Karpas-422 (cell line): Measurements from ENCODE around the gene RAB11FIP4. TPM values are rescaled to one million over a fixed set of nuclear protein-coding genes. Genes with fewer than 3 reads are reported as not detected.

Source experiments
- DNase-seq: peaks from one replicate; pipeline ENCODE4 v3.0.0-alpha.2; 2015
- H2AFZ ChIP-seq: fragments of 200-600 bp; sonication (generic); 2 replicates; pipeline ENCODE4 v1.6.1; 2014; ENCODE audit warnings: antibody characterized with exemption, low read length, mixed read lengths
- H3K27ac ChIP-seq: fragments of 200-600 bp; sonication (generic); 2 replicates; pipeline ENCODE4 v1.5.1; 2014; ENCODE audit warnings: mild to moderate bottlenecking, low read length, moderate library complexity
- H3K27me3 ChIP-seq: fragments of 200-600 bp; sonication (generic); 2 replicates; pipeline ENCODE4 v1.6.1; 2014; ENCODE audit warnings: low read length, mixed read lengths
- H3K36me3 ChIP-seq: fragments of 200-600 bp; sonication (generic); 2 replicates; pipeline ENCODE4 v1.6.1; 2014; ENCODE audit warnings: low read length, mixed read lengths; ENCODE audit not compliant: insufficient read depth
- H3K4me1 ChIP-seq: fragments of 200-600 bp; sonication (generic); 2 replicates; pipeline ENCODE4 v1.6.1; 2014; ENCODE audit warnings: mild to moderate bottlenecking, low read length, mixed read lengths
- H3K4me2 ChIP-seq: fragments of 200-600 bp; sonication (generic); 2 replicates; pipeline ENCODE4 v1.6.1; 2014; ENCODE audit warnings: low read length, low read depth, mild to moderate bottlenecking; ENCODE audit not compliant: poor library complexity, severe bottlenecking
- H3K4me3 ChIP-seq: fragments of 200-600 bp; sonication (generic); 2 replicates; pipeline ENCODE4 v1.5.1; 2014; ENCODE audit warnings: mild to moderate bottlenecking, antibody characterized with exemption, low read length, mixed read lengths
- H3K79me2 ChIP-seq: fragments of 200-600 bp; sonication (generic); 2 replicates; pipeline ENCODE4 v1.6.1; 2014; ENCODE audit warnings: mild to moderate bottlenecking, low read length, mixed read lengths
- H3K9ac ChIP-seq: fragments of 200-600 bp; sonication (generic); 2 replicates; pipeline ENCODE4 v1.6.0; 2014; ENCODE audit warnings: low read length
- H3K9me2 ChIP-seq: fragments of 200-600 bp; sonication (generic), shearing (Covaris generic); replicated peaks from 2 replicates; pipeline ENCODE4 v1.6.0; 2014; ENCODE audit warnings: mild to moderate bottlenecking, low read length, moderate library complexity; ENCODE audit not compliant: insufficient read depth
- H3K9me3 ChIP-seq: fragments of 300-700, 200-600 bp; sonication (generic); 2 replicates; pipeline ENCODE4 v1.6.1; 2014; ENCODE audit warnings: low read length, mixed read lengths
- H4K20me1 ChIP-seq: fragments of 200-600 bp; sonication (generic); 2 replicates; pipeline ENCODE4 v1.6.1; 2014; ENCODE audit warnings: mild to moderate bottlenecking, antibody characterized with exemption, low read length, low read depth; ENCODE audit not compliant: insufficient read depth
- total RNA-seq: library from RNA; depleted of rRNA; stranded (reverse); fragments of >200 nt; shearing (Covaris generic); gene quantifications from 2 replicates; pipeline ENCODE4 v1.2.3, GENCODE V29; 2014; ENCODE audit warnings: low replicate concordance

The RAB11FIP4 gene
- total RNA-seq, 1 experiment from 2014 or later = 3.6 TPM

- no peaks in the 10 kb centered on the region for H3K9me2 ChIP-seq
- no peak for DNase-seq
Measured at GRCh38 chr17:31416503-31416923, 25.0 kb downstream of the RAB11FIP4 start.

GRCh38 chr17:31417051-31417792 is 25.7 kb downstream of the RAB11FIP4 start:
- Histone ChIP-seq H3K4me2 (no peak overlapping the region), H3K9me3 (0 out of 2 replicates have a peak, but pooled peaks cover 3% of the 10 kb centered on the region)
- no peak for DNase-seq

More at GRCh38 chr17:31416503-31416923, 25.0 kb downstream of the RAB11FIP4 start:
- Histone ChIP-seq H3K79me2 (no peaks in the 10 kb centered on the region), H3K9ac (no peak overlapping the region), H3K4me3 (no peak overlapping the region), H3K9me3 (no peaks in the 10 kb centered on the region), H3K4me2 (no peak overlapping the region), H3K27ac (no peak overlapping the region), H4K20me1 (no peaks in the 10 kb centered on the region), H3K4me1 (peaks cover 4% of the 10 kb centered on the region; the same call in 1 of the 2 replicates), H3K36me3 (no peaks in the 10 kb centered on the region), H2AFZ (no peak overlapping the region), H3K27me3 (no peaks in the 10 kb centered on the region)

GRCh38 chr17:31418773-31419350 is 27.4 kb downstream of the RAB11FIP4 start:
- Histone ChIP-seq H3K9ac (no peak overlapping the region), H3K36me3 (no peaks in the 10 kb centered on the region), H3K9me3 (0 out of 2 replicates have a peak, but pooled peaks cover 5% of the 10 kb centered on the region), H3K27me3 (no peaks in the 10 kb centered on the region; the same call in 1 of the 2 replicates), H3K4me1 (peaks cover 4% of the 10 kb centered on the region; the same call in 1 of the 2 replicates), H4K20me1 (no peaks in the 10 kb centered on the region), H3K9me2 (no peaks in the 10 kb centered on the region), H3K4me3 (no peak overlapping the region), H3K79me2 (no peaks in the 10 kb centered on the region), H3K4me2 (no peak overlapping the region), H3K27ac (no peak overlapping the region), H2AFZ (no peak overlapping the region)
- no peak for DNase-seq

More at GRCh38 chr17:31417051-31417792, 25.7 kb downstream of the RAB11FIP4 start:
- peaks cover 4% of the 10 kb centered on the region; the same call in 1 of the 2 replicates for H3K4me1 ChIP-seq
- H3K9me2 ChIP-seq = no peaks in the 10 kb centered on the region
- H2AFZ ChIP-seq = no peak overlapping the region
- no peaks in the 10 kb centered on the region for H3K79me2 ChIP-seq
- H3K36me3 ChIP-seq = no peaks in the 10 kb centered on the region
- no peak overlapping the region for H3K4me3 ChIP-seq
- H3K27ac ChIP-seq = no peak overlapping the region
- H3K9ac ChIP-seq = no peak overlapping the region
- H4K20me1 ChIP-seq = no peaks in the 10 kb centered on the region
- H3K27me3 ChIP-seq = no peaks in the 10 kb centered on the region

- H3K27me3 ChIP-seq = no peaks in the 10 kb centered on the region; the same call in 1 of the 2 replicates
- DNase-seq = no peak
- H4K20me1 ChIP-seq = no peaks in the 10 kb centered on the region
- no peaks in the 10 kb centered on the region for H3K4me1 ChIP-seq
- no peak overlapping the region for H3K27ac ChIP-seq
- H3K36me3 ChIP-seq = no peaks in the 10 kb centered on the region
- H3K4me2 ChIP-seq = no peak overlapping the region
- H2AFZ ChIP-seq = no peak overlapping the region
- 0 out of 2 replicates have a peak, but pooled peaks cover 5% of the 10 kb centered on the region for H3K9me3 ChIP-seq
- no peak overlapping the region for H3K9ac ChIP-seq
- no peaks in the 10 kb centered on the region for H3K79me2 ChIP-seq
- H3K4me3 ChIP-seq = no peak overlapping the region
- H3K9me2 ChIP-seq = no peaks in the 10 kb centered on the region
Measured at GRCh38 chr17:31422443-31422842, 31.0 kb downstream of the RAB11FIP4 start.

DNA sequence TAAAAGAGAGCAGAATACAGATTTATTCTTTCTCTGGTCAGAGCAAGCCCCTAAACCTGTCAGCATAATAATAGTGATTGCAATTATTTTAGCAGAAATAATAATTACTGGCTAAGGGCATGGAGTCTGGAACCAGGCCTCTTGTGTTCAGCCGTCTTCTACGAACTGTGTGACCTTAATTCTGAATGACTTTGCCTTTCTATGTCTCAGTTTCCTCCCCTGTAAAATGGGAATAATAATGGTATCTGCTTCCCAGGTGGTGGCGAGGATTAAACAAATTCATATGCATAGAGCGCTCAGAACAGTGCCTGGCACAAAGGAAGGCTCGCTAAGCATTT is 33.4 kb downstream of the RAB11FIP4 start:
- Histone ChIP-seq H3K4me1 (peaks cover 6% of the 10 kb centered on the region), H3K4me3 (no peak overlapping the region), H3K9ac (no peak overlapping the region), H3K36me3 (no peaks in the 10 kb centered on the region), H3K9me2 (no peaks in the 10 kb centered on the region), H3K4me2 (no peak overlapping the region), H3K79me2 (no peaks in the 10 kb centered on the region), H3K27ac (no peak overlapping the region), H3K27me3 (no peaks in the 10 kb centered on the region; the same call in 1 of the 2 replicates), H3K9me3 (0 out of 2 replicates have a peak, but pooled peaks cover 5% of the 10 kb centered on the region), H2AFZ (no peak overlapping the region), H4K20me1 (no peaks in the 10 kb centered on the region)
- no peak for DNase-seq

DNA sequence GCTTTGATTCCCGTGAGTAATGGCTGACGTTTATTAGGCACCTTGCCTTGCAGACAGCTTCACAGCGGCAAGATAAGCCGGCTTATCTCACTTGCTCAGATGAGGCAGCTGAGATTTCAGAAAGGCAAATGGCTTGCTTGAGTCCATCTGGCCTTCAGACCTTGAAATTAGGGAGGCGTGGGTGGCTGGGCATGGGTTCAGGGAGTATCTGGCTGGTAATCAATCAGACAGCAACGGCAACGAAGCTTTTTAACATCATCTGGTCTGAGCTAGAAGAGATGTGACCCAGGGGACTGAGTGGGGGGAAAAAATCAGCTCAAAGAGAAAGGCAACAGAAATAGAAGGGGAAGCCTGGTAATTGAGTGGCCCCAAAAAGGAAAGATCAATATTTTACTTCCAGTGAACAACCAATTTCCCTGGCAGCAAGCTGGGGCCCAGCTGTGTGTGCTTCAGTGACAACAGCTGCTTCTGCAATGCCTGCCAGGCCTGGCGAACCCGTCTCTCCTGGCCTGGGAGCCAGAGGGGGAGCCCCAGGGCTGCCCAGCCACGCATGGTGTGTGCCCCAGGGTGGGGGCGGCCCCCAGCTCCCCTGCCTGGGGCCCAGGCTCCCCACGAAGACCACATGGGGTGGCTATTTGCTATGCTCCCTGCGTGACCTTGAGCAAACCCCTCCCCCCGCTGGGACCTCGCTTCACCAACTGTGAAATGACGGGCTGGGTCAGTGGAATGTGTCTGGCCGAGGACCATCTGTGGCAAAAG is 34.0 kb downstream of the RAB11FIP4 start:
- Histone ChIP-seq H3K79me2 (no peaks in the 10 kb centered on the region), H3K4me3 (no peak overlapping the region), H3K9me3 (0 out of 2 replicates have a peak, but pooled peaks cover 5% of the 10 kb centered on the region), H4K20me1 (no peaks in the 10 kb centered on the region), H2AFZ (no peak overlapping the region), H3K27ac (no peak overlapping the region), H3K9me2 (no peaks in the 10 kb centered on the region), H3K27me3 (no peaks in the 10 kb centered on the region; the same call in 1 of the 2 replicates), H3K9ac (no peak overlapping the region), H3K4me1 (peaks cover 6% of the 10 kb centered on the region), H3K4me2 (no peak overlapping the region), H3K36me3 (no peaks in the 10 kb centered on the region)
- no peak for DNase-seq

DNA sequence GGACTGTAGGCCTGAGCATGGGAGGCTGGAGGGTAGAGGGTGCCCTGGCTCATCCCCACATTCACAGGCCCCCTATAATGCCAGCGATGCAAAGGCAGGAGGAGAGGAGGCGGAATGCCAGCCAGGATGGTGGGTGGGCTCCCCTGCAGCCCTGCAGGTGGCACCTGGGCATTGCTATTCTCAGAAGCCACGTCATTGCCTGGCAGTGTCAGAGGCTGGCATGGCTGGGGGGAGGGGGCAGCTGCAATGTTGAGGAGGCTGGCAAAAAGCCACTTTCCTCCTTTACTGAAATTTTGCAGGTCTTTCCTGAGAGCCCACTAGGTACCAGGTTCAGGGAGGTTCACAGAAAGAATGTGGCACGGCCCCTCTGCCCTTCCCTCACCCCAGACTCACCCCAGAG is 36.2 kb downstream of the RAB11FIP4 start:
- Histone ChIP-seq H3K79me2 (no peaks in the 10 kb centered on the region), H3K4me1 (peaks cover 16% of the 10 kb centered on the region), H4K20me1 (no peaks in the 10 kb centered on the region), H3K4me3 (no peak overlapping the region), H3K9me2 (no peaks in the 10 kb centered on the region), H3K27me3 (no peaks in the 10 kb centered on the region; the same call in 1 of the 2 replicates), H3K36me3 (no peaks in the 10 kb centered on the region), H3K27ac (no peak overlapping the region), H3K9ac (no peak overlapping the region), H3K4me2 (no peak overlapping the region), H3K9me3 (no peaks in the 10 kb centered on the region), H2AFZ (no peak overlapping the region)
- no peak for DNase-seq

GRCh38 chr17:31428111-31428510 is 36.6 kb downstream of the RAB11FIP4 start:
- H3K4me2 ChIP-seq = no peak overlapping the region
- no peaks in the 10 kb centered on the region for H3K79me2 ChIP-seq
- no peak overlapping the region for H3K27ac ChIP-seq
- no peaks in the 10 kb centered on the region for H4K20me1 ChIP-seq
- no peaks in the 10 kb centered on the region for H3K9me2 ChIP-seq
- H3K9me3 ChIP-seq = no peaks in the 10 kb centered on the region
- H3K4me3 ChIP-seq = no peak overlapping the region
- no peak for DNase-seq
- H3K4me1 ChIP-seq = peaks cover 16% of the 10 kb centered on the region
- H3K36me3 ChIP-seq = no peaks in the 10 kb centered on the region
- no peak overlapping the region for H2AFZ ChIP-seq
- no peak overlapping the region for H3K9ac ChIP-seq
- H3K27me3 ChIP-seq = no peaks in the 10 kb centered on the region; the same call in 1 of the 2 replicates
